Measurements from ENCODE around the gene EPDR1.

The EPDR1 gene

DNA sequence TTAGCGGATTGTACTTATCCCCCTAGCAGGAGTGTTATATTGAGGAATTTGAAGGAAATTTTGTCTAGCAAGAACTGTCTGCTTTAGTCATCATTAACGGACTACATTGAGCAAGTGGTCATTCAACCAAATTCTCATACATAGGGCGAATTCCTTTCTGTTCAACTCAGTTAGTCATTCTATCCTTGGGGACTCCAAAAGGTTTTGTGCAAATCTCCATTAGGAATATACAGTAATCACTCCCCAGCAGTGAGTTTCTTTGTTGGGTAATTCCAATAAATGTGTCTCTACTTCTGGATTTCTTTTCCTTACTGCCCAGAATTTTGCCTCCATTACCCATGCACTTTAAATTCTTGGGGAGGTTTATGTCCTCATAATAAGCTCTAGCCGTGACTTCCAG is 51.1 kb downstream of the EPDR1 start:
- in situ Hi-C loops (cut with MboI; ENCODE audit: low sequenced_read_pairs), result no loop called here

DNA sequence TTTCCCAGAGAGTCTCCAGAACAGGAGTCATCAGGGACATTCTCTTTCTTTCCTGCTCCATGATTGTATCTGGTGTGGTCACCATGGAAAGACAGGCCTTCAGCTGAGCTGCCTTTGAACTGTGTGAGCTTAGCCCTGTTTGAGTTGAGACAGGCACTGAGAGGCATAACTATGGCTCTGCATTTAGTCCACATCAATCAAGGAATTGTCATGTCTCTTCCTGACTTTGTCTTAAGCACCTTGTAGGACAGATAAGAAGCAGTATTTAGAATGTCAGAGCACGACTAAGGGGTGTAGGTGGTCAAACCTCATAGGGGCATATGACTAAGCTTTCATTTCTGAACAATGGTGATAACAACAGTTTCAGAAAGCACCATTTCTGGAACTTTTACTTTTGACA is 53.5 kb downstream of the EPDR1 start:
- in situ Hi-C loops (cut with MboI; ENCODE audit: low sequenced_read_pairs), result no loop called here

DNA sequence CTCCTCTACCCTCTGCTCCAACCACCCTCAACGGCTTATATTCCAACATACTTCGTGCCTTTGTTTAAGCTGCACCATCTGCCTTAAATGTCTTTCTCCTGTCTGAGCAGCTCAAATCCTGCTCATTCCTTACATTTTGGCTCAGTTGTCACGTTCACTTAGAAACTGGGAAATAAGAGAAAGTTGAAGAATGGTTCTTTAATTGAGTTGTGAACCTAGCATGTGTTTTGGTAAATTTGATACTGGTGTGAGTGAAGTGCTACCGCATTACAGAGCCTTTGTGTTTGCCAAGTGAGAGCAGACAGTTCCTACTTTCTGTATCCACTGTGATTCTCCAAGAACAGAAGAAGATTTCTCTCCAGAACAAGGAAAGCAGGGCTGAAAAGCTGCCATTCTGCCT is 54.3 kb downstream of the EPDR1 start:
- in situ Hi-C loops (cut with MboI; ENCODE audit: low sequenced_read_pairs), result no loop called here

DNA sequence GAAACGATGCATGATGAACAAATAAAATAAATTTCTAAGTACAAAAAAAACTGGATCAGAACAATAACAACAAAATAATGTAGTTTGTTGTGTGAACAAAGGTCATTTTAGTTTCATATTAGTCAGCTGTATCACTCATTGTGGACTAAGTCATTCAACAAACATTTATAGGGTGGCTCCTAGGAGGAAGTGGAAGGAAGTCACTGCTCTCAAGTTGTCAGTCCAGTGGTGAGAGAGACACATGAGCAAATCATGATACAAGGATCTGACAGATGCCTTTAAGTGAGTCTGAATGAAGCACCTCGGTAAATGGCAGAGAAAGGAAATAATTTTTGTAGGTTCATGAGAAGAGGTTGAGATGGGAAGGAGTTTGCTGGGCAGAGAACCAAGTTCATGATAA is 56.8 kb downstream of the EPDR1 start:
- in situ Hi-C loops (cut with MboI; ENCODE audit: low sequenced_read_pairs), result no loop called here

DNA sequence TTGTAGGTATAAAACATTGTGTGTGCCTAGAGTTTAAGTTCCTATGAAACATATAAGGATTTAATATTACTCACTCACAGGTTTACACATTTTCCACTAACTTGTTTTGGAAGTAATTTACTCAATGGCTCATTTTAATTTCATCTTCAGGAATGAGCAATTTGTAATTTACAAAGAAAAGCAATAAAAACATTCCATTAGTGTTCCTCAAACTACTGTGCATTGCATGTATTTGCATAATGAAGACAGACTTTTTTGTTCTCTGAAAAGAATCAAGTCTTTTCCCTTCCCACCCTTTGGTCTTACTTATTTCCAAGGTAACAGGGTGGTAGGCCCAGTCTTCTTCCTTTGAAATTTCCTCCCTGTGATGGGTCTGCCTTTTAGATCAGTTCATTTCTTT is 61.2 kb downstream of the EPDR1 start:
- in situ Hi-C loops (cut with MboI; ENCODE audit: low sequenced_read_pairs), result no loop called here

DNA sequence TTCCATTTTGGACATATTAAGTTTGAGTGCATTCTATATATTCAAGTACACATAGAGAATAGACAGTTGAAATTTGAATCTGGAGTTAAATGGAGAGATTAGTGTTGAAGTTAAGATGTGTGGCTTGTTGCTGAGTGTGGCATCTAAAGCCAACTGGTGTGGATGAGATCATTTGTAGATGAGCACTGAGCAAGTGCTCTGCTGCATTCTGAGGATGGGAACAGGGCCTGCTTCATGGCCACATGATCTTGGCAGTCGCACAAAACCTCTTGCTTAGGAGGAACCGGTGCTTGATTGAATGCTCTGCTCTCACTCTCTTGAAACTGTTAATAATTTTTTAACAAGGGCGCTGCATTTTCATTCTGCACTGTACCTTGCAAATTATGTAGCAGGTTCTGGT is 62.0 kb downstream of the EPDR1 start:
- in situ Hi-C loops (cut with MboI; ENCODE audit: low sequenced_read_pairs), result no loop called here

DNA sequence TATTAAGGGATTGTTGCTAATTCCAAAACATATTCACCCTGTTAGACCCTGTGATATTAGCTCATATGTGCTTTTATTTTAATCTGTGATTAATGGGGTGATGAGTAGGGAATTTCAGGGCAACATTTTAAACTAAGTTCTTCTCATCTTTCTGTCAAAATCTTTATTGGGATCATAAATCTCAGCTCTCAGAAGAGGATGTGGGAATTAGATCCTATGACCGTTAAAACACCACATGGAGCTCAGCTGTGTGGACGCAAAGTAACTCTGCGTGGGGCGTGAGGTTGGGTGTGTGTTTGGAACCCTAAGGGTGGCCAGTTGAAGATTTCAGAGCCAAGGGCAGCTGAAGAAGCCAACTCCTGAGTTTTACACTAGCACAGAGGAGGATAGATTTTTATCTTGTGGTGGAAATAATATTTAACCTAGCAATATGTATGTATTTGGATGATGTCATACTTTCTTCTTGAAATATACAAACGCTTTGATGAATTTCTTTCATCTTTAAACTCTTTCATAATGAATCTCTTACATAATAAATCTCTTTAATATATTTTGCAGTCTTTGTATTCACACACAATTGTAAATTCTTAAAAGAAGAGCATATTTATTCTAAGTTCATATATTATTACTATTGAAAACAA is 64.4 kb downstream of the EPDR1 start:
- in situ Hi-C loops (cut with MboI; ENCODE audit: low sequenced_read_pairs), result no loop called here

DNA sequence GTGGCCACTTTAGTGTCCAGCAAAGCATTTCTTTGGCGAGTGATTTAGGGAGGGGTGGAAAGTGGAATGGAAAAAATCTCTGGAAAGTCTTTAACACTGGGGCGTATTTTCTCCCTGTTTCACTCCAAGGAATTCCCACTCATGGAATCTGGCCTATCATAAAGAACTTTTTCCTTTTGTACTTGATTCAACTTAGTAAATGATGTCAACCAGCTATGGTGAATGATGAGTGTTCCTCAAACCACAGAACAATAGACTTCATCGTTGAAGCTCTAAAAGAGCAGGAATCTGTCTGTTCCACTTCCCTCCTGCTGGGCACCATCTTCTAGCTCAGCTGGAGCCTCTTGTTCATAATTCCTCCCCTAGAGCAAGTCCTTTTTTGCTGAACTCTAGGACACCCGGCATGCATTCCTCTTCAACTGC is 66.5 kb downstream of the EPDR1 start:
- in situ Hi-C loops (cut with MboI; ENCODE audit: low sequenced_read_pairs), result no loop called here

DNA sequence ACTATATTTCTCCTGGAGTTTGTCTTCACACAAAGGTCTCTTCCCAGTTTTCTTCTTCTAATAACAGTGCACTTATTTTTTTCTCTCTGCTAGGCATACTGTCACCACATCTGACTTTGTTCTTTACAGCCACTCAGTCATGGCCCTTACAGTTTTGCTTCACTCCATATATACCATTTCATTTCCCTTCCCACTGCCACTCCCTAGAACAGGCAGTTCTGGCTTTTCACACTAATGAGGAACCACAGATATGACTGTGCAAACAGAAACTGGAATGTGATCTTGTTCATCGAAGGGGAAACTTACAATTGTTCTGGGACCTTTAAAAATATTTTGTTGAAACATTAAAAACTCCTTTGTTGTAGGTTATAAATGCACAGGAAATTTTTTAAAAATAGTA is 67.3 kb downstream of the EPDR1 start:
- in situ Hi-C loops (cut with MboI; ENCODE audit: low sequenced_read_pairs), result no loop called here

DNA sequence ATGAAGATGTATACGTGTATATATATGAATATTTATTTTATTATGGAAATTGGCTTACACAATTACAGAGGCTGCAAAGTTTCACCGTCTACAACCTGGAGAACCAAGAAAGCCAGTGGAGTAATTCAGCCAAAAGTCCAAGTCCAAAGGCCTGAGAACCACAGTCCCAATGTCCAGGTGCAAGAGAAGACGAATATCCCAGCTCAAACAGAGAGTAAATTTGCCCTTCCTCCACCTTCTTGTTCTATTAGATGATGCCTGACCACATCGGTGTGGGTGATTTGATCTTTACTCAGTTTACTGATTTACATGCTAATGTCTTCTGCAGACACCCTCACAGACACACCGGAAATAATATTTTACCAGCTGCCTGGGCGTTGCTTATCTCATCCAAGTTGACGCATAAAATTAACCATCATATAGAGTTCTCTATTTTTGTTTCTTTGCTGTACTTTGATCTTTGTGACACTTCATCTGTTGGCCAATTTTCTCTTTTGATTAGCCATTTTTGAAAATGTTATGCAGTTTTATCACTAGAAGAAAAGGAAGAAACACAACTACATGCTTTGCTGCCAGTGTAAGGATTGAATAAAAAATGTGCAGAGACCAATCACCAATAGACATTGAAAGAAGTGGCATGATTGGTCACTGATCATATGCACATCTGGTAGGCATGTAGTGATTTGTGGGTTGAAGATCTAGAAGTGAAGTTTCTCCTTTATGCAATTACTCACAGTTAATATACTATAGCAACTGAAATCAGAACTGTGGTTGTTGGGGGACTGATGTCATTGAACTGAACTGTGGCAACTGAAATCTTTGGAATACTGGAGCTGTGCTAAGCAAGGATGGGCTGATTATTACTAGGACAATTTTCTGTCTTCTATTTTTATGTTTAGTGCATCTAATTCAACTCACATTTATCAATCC is 68.5 kb downstream of the EPDR1 start:
- in situ Hi-C loops (cut with MboI; ENCODE audit: low sequenced_read_pairs), result no loop called here

DNA sequence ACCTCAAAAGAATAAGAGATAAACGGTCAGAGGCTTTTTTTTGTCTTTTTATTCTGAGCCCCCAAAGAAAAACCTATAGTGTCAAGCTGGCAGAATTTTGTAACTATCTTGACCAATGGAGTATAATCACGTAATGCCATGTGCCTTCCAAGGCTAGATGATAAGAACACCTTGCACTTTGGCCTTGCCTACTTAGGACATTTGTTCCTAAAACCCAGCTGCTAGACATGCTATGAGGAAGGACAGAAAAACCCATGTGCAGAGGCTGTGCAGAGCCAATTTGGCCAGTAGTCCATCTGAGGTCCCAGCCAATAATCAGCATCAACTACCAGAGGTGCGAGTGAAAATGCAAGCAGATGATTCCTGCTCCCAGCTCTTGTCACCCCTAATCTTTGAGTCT is 69.9 kb downstream of the EPDR1 start:
- in situ Hi-C loops (cut with MboI; ENCODE audit: low sequenced_read_pairs), result no loop called here

DNA sequence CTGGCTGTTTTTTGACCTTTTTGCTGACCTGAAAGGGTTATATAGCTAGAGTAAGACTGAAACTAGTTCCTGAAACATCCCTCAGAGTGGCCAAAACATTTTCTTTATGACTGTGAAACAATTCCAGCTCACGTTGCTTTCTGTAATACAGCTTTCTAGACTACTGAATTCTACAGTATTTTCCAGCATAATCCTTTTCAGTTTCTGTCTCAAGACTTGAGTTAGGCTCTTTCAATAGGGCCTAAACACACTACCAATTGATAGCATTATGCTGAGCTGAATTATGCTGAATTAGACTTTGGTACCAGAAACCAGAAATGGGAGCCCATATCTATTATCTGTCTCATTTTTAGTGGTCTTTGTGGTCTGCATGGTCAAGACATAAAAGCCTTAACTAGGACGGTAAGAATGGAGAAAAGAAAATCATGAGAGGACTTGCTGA is 72.6 kb downstream of the EPDR1 start:
- in situ Hi-C loops (cut with MboI; ENCODE audit: low sequenced_read_pairs), result no loop called here

DNA sequence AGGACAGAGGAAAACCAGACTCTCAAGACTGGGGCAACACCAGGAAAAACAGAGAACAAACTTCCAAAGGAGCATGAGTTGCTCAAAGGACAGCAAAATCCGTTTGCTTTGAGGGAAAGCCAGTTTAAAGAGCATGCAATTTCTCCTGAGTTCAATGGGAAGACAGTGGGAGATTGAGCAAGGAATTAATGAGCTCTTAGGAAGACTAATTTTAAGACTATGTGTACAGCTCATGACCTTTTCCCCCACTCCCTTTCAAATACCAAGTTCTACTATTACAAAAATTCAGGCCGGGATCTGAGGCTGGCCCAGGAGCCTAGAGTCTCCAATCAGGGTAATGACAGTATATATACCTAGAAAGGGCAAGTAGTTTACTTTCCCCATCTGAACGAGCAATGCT is 79.2 kb downstream of the EPDR1 start:
- in situ Hi-C loops (cut with MboI; ENCODE audit: low sequenced_read_pairs), result no loop called here

DNA sequence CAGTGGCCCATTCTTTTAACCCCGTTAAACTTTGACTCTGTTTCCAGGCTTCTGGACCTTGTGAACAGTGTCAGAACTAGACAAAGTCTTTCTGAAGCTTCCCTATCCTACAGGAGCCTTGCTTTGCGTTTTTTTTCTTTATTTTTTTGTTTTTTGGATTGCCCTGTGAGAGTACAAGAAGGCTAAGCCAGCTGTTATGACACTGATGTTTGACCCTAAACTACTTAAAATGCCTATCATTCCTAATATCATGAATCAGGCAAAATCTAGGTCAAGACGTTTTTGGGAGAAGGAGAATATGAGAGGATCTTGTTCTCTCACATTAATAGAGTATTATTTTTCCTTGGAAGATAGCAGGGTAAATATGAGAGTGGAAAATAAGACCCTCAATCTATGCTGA is 79.8 kb downstream of the EPDR1 start:
- in situ Hi-C loops (cut with MboI; ENCODE audit: low sequenced_read_pairs), result no loop called here

Data from HL-60/S4 treated with retinoic acid at 250 ng/mL for 4 days and 3 days (cell line).